ENCODE measurements around the gene TIMM22.

TIMM22 gene

DNA sequence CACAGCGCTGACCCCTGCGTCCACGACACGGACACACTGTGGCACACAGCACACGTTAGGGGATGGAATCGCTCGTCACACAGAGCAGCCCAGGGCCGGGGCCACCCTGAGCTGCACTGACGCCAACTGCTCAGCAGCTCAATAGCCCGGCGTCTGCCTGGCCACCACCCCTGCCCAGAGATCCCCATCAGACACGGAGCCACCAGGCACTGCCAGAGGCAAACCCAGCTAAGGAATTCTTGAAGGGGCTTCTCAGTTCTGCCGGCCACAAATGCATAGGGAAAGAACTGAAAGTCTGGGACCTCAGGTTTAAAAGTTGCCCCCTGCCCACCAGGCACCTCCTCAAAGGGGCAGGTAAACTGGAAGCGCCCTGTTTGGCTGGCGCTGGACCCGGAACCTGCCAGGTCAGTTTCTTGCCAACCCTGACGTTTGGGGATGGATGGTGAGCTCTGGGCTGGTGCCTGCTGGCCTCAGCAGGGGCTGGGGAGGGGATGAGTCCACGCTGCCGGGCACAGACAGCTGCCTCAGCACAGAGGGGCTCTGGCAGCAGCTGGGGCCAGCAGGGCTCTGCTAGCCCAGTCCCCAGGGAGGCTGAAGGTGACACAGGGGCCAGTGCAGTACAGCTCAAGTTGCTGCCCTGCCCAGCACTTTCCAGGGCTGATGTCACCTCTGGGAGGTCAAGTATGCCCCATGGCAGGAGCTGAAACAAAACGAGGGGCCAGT lies 33.2 kb downstream of the TIMM22 start:
- TF ChIP-seq, protein P1, sequence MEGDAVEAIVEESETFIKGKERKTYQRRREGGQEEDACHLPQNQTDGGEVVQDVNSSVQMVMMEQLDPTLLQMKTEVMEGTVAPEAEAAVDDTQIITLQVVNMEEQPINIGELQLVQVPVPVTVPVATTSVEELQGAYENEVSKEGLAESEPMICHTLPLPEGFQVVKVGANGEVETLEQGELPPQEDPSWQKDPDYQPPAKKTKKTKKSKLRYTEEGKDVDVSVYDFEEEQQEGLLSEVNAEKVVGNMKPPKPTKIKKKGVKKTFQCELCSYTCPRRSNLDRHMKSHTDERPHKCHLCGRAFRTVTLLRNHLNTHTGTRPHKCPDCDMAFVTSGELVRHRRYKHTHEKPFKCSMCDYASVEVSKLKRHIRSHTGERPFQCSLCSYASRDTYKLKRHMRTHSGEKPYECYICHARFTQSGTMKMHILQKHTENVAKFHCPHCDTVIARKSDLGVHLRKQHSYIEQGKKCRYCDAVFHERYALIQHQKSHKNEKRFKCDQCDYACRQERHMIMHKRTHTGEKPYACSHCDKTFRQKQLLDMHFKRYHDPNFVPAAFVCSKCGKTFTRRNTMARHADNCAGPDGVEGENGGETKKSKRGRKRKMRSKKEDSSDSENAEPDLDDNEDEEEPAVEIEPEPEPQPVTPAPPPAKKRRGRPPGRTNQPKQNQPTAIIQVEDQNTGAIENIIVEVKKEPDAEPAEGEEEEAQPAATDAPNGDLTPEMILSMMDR (conservative IDR thresholded peaks at IDR 0.05; ENCODE audit: low read depth, low read length): no peak
- no peak overlapping the region for H3K4me3 ChIP-seq (ENCODE audit: low read depth, low read length)
- no peak for DNase-seq (ENCODE audit: low read depth)

DNA sequence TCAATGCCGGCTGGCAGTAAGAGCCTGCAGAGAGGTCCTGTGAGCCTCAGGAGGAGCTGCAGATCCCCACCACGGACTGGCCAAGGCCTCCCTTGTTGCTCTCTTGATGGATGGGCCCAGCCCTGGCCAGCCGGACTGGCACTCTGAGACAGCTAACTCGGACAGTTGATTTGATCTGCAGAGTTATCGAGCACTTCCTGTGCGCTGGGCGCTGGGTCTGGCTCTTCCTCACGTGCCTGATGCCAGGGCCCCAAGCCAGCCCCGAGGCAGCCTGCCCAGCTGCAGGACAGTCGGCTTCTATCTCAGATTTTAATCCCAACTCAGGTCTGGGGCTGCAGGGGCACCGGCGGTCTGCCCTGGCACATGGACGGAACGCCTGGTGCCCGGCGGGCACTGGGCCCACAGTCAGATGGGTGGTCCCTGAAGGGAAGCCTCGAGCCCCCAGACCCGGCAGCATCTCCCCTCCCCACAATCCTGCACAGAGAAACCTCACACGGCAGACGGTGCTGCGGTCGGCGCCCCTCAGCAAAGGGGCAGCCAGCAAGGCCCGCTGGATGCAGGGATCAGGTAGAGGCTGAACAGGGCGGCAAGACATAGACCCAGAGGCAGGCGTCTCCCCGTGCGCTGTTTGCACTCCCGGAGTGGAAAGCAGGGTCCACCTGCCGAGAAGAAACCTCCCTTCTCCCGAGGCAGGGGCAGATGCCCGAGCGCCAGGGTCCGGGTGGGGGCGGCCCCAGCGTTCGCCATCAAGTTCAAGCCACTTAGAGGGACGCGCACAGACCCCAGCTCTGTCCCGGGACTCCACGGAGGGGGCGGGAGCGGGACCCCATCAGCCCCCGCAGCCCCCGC lies 34.0 kb downstream of the TIMM22 start:
- DNase-seq (ENCODE audit: low read depth): peak; percentile 7
- TF ChIP-seq, protein P1 (conservative IDR thresholded peaks at IDR 0.05; ENCODE audit: low read depth, low read length): no peak
- peak overlapping the region; percentile 30 for H3K4me3 ChIP-seq (ENCODE audit: low read depth, low read length)

DNA sequence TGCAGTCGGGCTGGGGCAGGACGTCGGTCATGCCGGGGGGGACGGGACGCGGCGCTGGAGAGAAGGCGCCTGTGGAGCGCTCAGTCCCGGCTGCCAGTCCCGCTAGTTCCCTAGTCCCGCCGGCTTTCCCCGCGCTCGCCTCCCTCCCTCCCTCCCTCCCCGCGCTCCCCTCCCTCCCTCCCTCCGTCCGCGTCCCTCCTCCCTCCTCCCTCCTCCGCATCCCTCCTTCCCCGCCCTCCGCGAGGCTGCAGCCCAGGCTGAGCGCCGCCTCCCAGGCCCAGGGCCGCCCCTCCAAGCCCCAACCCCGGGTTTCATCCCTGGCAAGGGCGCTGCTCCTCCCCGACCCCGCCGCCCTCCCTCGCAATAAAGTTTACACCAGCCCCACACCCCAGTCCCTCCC lies 34.8 kb downstream of the TIMM22 start:
- H3K4me3 ChIP-seq (ENCODE audit: low read depth, low read length): peak overlapping the region; percentile 49
- peak; percentile 59 for DNase-seq (ENCODE audit: low read depth)
- TF ChIP-seq, protein P1 (conservative IDR thresholded peaks at IDR 0.05; ENCODE audit: low read depth, low read length): no peak

DNA sequence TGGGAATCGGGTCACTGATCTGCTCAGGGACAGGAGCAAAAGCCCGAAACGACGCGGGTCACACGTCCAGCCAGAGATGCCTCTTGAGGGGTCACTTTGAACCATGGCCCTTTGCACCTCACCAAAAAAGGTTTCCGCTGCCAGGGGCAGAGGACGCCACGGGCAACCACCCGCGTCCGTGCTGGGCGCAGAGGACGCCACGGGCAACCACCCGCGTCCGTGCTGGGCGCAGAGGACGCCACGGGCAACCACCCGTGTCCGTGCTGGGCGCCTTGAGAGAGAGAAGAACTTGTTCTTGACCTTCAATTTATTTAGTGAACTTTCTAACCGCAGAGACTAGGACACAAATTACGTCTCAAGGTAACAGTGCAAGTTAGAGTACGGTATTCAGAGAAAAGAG lies 35.5 kb downstream of the TIMM22 start:
- no peak overlapping the region for H3K4me3 ChIP-seq (ENCODE audit: low read depth, low read length)
- TF ChIP-seq, protein P1 (conservative IDR thresholded peaks at IDR 0.05; ENCODE audit: low read depth, low read length): no peak
- no peak for DNase-seq (ENCODE audit: low read depth)

DNA sequence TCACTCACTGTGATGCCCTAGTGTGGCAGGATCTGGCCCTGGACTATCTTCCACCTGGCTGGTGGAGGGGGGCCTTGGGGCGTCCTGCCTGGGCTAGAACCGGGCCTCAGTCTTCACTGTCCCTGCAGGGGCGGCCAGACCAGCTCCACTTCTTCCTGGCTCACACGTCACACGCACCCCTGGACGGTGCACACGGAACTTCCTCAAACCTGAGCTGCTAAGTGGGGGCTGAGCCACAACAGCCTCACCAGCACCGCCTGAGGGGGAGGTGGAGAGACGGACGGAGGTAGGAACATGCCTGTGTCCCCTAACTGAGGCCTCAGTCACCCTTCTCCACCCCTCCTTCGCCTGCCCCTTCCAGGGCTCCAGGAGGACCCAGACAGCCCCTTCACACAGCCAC lies 36.6 kb downstream of the TIMM22 start:
- TF ChIP-seq, protein P1 (conservative IDR thresholded peaks at IDR 0.05; ENCODE audit: low read depth, low read length): no peak
- no peak for DNase-seq (ENCODE audit: low read depth)
- H3K4me3 ChIP-seq (ENCODE audit: low read depth, low read length): no peak overlapping the region

DNA sequence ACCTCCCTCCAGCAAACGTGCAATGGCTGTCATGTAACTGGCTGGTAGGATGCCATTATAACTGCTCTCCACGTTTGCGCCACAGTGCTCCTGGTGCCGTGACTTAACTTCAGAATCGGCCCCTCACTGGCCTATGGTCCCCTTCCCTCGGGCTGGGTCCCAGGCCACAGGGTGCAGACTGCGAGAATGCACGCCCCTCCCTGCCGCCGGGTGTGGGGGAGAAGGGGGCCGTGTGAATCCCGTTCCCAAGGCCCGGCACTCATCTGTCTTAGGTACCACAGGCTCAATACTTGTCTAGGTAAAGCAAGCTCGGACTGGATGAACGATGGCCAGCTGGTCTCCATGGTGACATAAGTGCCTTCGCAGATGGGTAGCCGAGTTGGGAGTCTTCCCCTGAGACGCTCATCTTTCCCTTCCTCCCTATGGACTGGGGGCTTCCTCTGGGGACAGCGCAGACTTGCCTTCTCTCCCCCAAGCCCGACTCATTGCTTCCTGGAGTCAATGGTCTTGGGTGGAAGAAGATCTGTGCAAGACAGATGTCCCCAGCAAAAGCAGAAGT lies 37.8 kb downstream of the TIMM22 start:
- H3K4me3 ChIP-seq (ENCODE audit: low read depth, low read length): no peak overlapping the region
- DNase-seq (ENCODE audit: low read depth): no peak
- TF ChIP-seq, protein P1 (conservative IDR thresholded peaks at IDR 0.05; ENCODE audit: low read depth, low read length): no peak
